Astrocyte of the spinal cord (primary cell): ENCODE measurements around the gene SLC43A2.
A peak's percentile ranks its signal among the peaks of the same experiment; 100 is the strongest.

Experiments used
- DNase-seq: peaks from one replicate; pipeline ENCODE4 v3.0.0; 2011; ENCODE audit warnings: low read depth, low spot score
- H3K4me3 ChIP-seq: 2 replicates; pipeline ENCODE4 v1.5.1; 2011; ENCODE audit warnings: low read depth, mild to moderate bottlenecking, low read length, moderate library complexity
- in situ Hi-C: cut with HindIII; loops from 2 replicates; pipeline ENCODE4 v1.10.0; 2017; ENCODE audit warnings: low sequenced_read_pairs
- TF ChIP-seq, protein P1 (sequence below): IDR thresholded peaks from 2 replicates; pipeline ENCODE4 v1.5.1; 2012; ENCODE audit warnings: low read depth, mild to moderate bottlenecking, low read length, inconsistent platforms

The SLC43A2 gene

DNA sequence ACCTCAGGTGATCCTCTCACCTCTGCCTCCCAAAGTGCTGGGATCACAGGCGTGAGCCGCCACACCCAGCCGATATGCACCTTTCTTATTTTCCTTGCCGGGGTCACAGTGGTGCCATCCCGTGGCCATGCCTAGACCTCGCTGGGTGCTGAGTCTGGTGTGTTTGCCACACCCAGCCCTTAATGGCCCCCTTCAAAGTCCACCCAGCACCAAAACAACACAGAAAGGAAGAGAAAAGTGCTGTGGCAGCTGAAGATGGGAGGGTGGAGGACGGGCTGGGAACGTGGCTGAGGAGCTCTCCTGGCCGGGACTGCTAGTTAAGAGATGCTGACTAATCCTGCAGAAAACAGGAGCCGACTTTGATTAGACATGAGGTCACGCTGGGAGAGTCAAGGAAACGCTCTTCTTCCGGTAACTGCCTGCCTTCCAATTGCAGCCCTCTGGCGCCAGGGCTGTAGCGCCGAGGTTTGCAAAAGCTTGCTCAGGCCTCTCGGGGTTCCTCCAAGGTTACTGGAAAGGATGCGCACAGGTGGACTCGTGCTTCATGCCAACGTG, 10.9 kb downstream of the SLC43A2 start:
- in situ Hi-C loops: no loop called here
- TF ChIP-seq, protein P1, sequence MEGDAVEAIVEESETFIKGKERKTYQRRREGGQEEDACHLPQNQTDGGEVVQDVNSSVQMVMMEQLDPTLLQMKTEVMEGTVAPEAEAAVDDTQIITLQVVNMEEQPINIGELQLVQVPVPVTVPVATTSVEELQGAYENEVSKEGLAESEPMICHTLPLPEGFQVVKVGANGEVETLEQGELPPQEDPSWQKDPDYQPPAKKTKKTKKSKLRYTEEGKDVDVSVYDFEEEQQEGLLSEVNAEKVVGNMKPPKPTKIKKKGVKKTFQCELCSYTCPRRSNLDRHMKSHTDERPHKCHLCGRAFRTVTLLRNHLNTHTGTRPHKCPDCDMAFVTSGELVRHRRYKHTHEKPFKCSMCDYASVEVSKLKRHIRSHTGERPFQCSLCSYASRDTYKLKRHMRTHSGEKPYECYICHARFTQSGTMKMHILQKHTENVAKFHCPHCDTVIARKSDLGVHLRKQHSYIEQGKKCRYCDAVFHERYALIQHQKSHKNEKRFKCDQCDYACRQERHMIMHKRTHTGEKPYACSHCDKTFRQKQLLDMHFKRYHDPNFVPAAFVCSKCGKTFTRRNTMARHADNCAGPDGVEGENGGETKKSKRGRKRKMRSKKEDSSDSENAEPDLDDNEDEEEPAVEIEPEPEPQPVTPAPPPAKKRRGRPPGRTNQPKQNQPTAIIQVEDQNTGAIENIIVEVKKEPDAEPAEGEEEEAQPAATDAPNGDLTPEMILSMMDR: no peak
- no peak overlapping the region for H3K4me3 ChIP-seq
- peak; percentile 48 for DNase-seq

DNA sequence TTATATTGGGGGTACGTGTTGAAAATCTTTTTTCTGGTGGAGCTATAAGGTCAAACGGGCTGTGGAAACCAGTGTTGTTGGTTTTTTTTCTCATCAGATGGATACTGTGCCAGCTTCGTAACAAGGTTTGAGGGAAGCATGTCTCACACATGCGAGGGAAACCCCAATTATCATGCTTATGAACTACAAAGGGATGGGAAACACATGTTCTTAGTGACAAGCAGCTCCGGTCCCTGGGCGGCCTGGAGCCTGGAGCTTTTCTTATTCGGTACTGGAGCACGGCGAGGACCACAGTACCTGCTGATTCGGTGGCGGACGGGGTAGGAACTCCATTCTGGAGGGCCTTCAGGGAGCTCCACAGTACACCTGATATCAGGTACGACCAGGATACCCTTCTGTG, 12.5 kb downstream of the SLC43A2 start:
- in situ Hi-C loops: no loop called here
- DNase-seq: no peak
- no peak overlapping the region for H3K4me3 ChIP-seq
- TF ChIP-seq, protein P1: no peak

DNA sequence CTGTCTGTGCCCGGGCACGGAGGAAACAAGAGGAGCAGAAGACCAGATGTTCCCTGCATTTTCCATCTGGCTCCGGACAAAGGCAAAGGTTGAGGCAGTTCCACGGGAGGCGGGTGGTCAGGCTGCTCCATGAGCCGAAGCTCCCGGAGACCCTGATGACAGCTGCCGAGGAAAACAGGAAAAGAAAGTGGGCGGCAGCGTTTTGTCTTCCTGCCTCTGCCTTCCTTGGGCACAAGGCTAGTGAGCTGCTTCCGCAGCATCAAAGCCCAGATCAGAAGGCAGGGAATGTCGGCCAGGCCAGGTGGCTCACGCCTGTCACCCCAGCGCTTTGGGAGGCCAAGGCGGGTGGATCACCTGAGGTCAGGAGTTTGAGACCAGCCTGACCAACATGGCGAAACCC, 16.2 kb downstream of the SLC43A2 start:
- DNase-seq: no peak
- in situ Hi-C loops: no loop called here
- TF ChIP-seq, protein P1: no peak
- no peak overlapping the region for H3K4me3 ChIP-seq

DNA sequence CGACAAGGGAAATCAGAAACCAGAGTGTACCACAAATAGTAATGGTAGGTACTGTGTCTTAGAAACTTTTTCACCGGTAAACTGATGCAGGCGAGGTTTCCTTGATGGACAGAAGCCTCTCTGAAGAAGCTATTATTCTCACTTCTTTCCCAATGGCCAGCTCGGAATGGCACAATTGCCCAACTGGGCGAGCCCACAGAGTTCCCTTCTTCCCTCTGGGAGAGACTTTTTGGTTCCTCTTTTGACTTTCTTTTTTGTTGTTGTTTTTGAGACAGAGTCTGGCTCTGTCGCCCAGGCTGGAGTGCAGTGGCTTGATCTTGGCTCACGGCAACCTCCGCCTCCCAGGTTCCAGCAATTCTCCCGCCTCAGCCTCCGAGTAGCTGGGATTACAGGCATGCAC, 16.9 kb downstream of the SLC43A2 start:
- in situ Hi-C loops: no loop called here
- no peak overlapping the region for H3K4me3 ChIP-seq
- TF ChIP-seq, protein P1: no peak
- no peak for DNase-seq

DNA sequence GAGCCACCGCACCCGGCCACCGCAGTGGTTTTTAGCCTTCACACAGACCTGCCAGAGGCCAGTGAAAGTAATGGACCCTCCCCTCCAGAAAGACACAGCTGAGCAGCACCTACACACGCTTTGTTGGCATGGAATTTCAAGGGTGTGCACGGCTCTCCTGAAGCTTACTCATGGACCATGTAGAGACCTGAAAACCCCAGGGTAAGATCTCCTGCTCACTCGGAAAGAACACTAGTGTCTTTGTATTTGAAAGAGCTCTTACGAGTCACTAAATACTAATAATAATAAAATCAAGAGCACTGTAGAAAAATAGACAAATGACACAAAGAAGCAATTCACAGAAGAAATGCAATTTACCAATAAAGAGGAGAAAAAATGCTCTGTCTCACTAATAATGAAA, 20.0 kb downstream of the SLC43A2 start:
- in situ Hi-C loops: no loop called here
- H3K4me3 ChIP-seq: no peak overlapping the region
- TF ChIP-seq, protein P1: no peak
- no peak for DNase-seq

DNA sequence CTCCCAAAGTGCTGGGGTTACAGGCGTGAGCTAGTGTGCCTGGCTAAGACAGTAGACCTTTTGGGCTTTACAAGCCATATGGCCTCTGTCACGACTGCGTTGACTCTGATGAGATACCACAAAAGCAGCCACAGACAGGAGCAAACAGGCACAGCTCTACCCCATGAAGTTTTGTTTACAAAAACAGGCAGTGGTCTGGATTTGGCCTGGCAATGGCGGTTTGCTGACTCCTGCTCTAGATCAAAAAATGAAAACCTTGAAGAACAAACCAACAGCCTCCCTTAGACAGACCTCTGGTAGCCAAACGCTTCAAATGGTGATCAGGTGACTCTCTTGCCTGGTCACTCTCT, 20.7 kb downstream of the SLC43A2 start:
- TF ChIP-seq, protein P1: no peak
- no peak overlapping the region for H3K4me3 ChIP-seq
- no peak for DNase-seq
- in situ Hi-C loops: no loop called here

DNA sequence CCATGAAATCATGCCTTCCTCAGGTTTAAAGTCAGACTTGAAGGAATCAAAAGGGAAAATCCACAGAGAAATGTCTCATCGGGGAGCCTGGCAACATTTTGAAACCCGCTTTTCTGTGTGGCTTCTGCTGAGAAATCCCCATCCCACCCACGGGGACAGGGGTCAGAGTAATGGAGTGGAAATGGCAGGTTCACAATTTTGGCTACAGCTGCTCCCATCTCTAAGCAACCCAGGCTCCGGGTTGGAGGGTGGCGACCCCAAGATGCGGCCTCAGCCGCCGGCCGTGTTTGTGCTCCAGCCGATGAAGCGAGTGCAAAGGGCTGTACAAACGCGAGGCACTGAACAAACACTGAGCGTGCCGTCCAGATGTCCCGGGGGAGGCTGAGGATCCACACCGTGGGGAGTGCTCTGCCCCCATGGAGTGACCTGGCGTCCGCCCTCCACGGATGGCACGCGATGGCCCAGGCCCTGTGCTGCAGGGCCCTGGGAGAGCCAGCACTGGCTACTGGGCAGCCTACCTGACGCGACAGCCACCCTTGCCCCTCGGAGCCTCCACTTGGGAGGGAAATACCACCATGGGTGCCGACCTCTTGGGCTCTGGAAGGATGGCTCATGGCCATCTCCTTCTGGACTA, 22.2 kb downstream of the SLC43A2 start:
- in situ Hi-C loops: no loop called here
- H3K4me3 ChIP-seq: no peak overlapping the region
- DNase-seq: no peak
- TF ChIP-seq, protein P1: no peak
